Upper lobe of right lung (tissue), 1 donor: ENCODE results near the gene CD47. TPM values are rescaled to one million over a fixed set of nuclear protein-coding genes. Genes with fewer than 3 reads are reported as not detected.

Experiments
- ATAC-seq: fragments of 200-7000 bp; cut with Tn5 transposase; one replicate; pipeline ENCODE4 v1.9.1; 2020; ENCODE audit warnings: mild to moderate bottlenecking, moderate library complexity
- DNase-seq: peaks from one replicate; pipeline ENCODE4 v3.0.0-alpha.2; 2020
- H3K27ac ChIP-seq: fragments of 200-600 bp; one replicate; pipeline ENCODE4 v1.8.0; 2022
- H3K27me3 ChIP-seq: fragments of 200-600 bp; one replicate; pipeline ENCODE4 v1.8.0; 2022; ENCODE audit warnings: mild to moderate bottlenecking
- H3K36me3 ChIP-seq: fragments of 200-600 bp; one replicate; pipeline ENCODE4 v1.8.0; 2022
- H3K4me1 ChIP-seq: fragments of 200-600 bp; one replicate; pipeline ENCODE4 v1.8.0; 2022
- H3K4me3 ChIP-seq: fragments of 200-600 bp; one replicate; pipeline ENCODE4 v1.8.0; 2022; ENCODE audit warnings: mild to moderate bottlenecking
- H3K9me3 ChIP-seq: fragments of 200-600 bp; one replicate; pipeline ENCODE4 v1.8.0; 2022
- intact Hi-C: fragments of 100-400 bp; cut with DNase I; formaldehyde crosslinking; loops from one replicate; pipeline ENCODE4 v1.11.0; 2022
- total RNA-seq: library from RNA; stranded (reverse); fragmentation: NEBNext Ultra II Directional; extraction: Animal tissue kit (Norgen Biotek cat#: 25700); gene quantifications from one replicate; pipeline ENCODE4 v1.2.1, GENCODE V29; 2021
- TF ChIP-seq, protein P1 (sequence below): fragments of 200-600 bp; IDR thresholded peaks from one replicate; pipeline ENCODE4 v1.8.0; 2022; ENCODE audit warnings: antibody characterized with exemption
- donor health status: DM: no; HTN: yes; CAD: no; lungs with severe emphysema.

Gene CD47
- total RNA-seq, 1 donor from 2014 or later = 228 TPM

DNA sequence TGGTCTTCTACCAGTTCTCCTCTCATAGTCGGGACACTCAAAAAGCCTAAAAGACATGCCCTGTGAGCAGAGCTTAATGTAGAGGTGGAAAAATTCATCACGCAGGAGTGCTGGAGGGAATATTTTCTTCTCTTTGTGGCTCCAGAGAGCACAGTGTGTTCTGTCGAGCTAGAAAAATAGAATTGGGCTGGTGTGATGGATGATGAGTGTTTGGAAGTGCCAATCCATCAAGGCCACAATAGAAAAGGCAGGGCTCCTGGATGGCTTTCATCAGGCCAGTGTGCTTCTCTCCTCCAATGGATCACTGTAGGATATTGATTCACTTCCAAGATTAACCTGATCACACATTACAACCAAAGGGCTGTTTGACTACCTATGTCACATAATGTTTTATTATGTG is 65.7 kb downstream of the CD47 start:
- H3K27ac ChIP-seq = no peak overlapping the region
- DNase-seq (no peak), ATAC-seq (no peak)
- H3K27me3 ChIP-seq = no peaks in the 10 kb centered on the region
- H3K9me3 ChIP-seq = no peaks in the 10 kb centered on the region
- H3K36me3 ChIP-seq = no peaks in the 10 kb centered on the region
- TF ChIP-seq, protein P1, sequence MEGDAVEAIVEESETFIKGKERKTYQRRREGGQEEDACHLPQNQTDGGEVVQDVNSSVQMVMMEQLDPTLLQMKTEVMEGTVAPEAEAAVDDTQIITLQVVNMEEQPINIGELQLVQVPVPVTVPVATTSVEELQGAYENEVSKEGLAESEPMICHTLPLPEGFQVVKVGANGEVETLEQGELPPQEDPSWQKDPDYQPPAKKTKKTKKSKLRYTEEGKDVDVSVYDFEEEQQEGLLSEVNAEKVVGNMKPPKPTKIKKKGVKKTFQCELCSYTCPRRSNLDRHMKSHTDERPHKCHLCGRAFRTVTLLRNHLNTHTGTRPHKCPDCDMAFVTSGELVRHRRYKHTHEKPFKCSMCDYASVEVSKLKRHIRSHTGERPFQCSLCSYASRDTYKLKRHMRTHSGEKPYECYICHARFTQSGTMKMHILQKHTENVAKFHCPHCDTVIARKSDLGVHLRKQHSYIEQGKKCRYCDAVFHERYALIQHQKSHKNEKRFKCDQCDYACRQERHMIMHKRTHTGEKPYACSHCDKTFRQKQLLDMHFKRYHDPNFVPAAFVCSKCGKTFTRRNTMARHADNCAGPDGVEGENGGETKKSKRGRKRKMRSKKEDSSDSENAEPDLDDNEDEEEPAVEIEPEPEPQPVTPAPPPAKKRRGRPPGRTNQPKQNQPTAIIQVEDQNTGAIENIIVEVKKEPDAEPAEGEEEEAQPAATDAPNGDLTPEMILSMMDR = no peak
- intact Hi-C loops = no loop called here
- H3K4me1 ChIP-seq = peaks cover 6% of the 10 kb centered on the region
- H3K4me3 ChIP-seq = no peak overlapping the region

GRCh38 chr3:108024146-108024850 is 66.5 kb downstream of the CD47 start:
- intact Hi-C loops = no loop called here
- H3K36me3 ChIP-seq = no peaks in the 10 kb centered on the region
- no peak overlapping the region for H3K4me3 ChIP-seq
- no peaks in the 10 kb centered on the region for H3K9me3 ChIP-seq
- TF ChIP-seq, protein P1 = no peak
- peaks cover 6% of the 10 kb centered on the region for H3K4me1 ChIP-seq
- no peaks in the 10 kb centered on the region for H3K27me3 ChIP-seq
- no peak overlapping the region for H3K27ac ChIP-seq
- ATAC-seq = no peak
- DNase-seq = no peak

DNA sequence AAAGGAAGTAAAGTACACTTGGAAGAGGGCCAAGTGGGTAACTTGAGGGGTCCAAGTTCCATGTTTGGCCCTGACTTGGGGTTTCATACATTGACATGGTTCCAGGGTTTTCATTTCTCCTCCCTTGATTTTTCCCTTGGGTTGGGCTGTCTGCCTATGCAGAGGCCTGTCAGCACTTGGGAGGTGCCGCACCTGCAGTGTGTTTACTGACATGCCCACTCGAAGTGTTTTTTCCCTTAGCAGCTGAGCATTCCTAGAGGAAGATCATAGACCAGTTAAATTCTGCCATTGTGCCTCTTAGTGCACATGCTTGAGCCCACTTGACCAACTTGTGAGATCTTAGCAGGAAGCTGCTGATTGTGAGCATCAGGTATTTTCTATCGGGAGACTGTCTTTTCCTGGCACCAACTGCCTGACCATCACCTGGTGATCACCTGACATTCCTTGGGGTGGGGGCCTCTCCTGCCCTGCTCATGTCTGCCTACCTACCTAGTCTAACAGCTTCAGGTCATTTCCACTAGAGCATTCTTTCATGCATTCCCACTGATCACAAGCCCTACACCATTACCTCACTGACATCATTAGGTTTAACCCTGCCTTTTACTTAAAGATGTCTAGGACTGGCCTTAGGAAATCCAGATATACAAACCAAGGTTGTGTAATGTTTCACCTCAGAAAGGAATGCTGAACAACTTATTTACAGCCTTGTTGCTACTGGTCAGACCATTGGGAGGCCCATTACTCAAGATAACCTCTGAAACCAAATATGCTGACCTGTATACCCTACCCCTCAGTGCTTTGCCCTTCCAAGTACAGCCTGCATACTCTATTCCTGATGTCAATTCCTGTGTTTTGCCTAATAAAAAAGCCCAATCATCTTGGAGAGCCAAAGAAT is 68.3 kb downstream of the CD47 start:
- no peaks in the 10 kb centered on the region for H3K9me3 ChIP-seq
- intact Hi-C loops = no loop called here
- H3K27me3 ChIP-seq = no peaks in the 10 kb centered on the region
- H3K4me1 ChIP-seq = peaks cover 6% of the 10 kb centered on the region
- H3K4me3 ChIP-seq = no peak overlapping the region
- peak overlapping the region; percentile 55 for H3K27ac ChIP-seq
- no peaks in the 10 kb centered on the region for H3K36me3 ChIP-seq
- TF ChIP-seq, protein P1 = no peak
- ATAC-seq = peak; percentile 92
- peak; percentile 71 for DNase-seq

DNA sequence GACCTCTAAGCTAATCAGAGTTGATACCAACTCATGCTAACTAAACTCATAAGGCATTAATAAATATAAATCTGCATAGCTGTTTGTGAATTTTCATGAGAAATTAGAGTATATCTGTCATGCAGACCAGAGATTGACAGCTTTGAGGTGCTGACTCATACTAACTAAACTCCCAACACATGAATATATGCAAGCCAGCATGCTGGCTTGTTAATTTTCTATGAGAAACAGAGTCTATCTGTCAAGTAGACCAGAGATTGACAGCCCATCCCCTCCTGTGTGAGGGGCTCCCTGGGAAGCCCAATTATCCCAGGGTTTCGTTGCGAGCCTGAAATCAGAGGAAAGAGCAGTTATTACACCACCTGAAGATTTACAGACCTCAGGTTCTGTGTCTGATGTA is 69.3 kb downstream of the CD47 start:
- no peak for ATAC-seq
- no peak overlapping the region for H3K27ac ChIP-seq
- intact Hi-C loops = no loop called here

GRCh38 chr3:108021131-108021530 is 69.7 kb downstream of the CD47 start:
- H3K27me3 ChIP-seq = no peaks in the 10 kb centered on the region
- no peak for ATAC-seq
- TF ChIP-seq, protein P1 = no peak

More for the DNA sequence above, 69.3 kb downstream of the CD47 start:
- DNase-seq = no peak
- Histone ChIP-seq H3K4me3 (no peak overlapping the region), H3K27me3 (no peaks in the 10 kb centered on the region), H3K4me1 (peaks cover 6% of the 10 kb centered on the region), H3K9me3 (no peaks in the 10 kb centered on the region), H3K36me3 (no peaks in the 10 kb centered on the region)
- TF ChIP-seq, protein P1 = no peak

More at GRCh38 chr3:108021131-108021530, 69.7 kb downstream of the CD47 start:
- no peaks in the 10 kb centered on the region for H3K9me3 ChIP-seq
- intact Hi-C loops = no loop called here
- no peak for DNase-seq
- peaks cover 6% of the 10 kb centered on the region for H3K4me1 ChIP-seq
- H3K36me3 ChIP-seq = no peaks in the 10 kb centered on the region
- no peak overlapping the region for H3K4me3 ChIP-seq
- no peak overlapping the region for H3K27ac ChIP-seq
